OCI-LY1 (cell line): ENCODE results near the gene ZNF613.

Experiments used
- EZH2 ChIP-seq: fragments of 200-600 bp; sonication (generic), shearing (Covaris generic); IDR thresholded peaks from 2 replicates; pipeline ENCODE4 v1.8.0; 2017; ENCODE audit warnings: borderline replicate concordance, mixed run types, mild to moderate bottlenecking, antibody characterized with exemption, low read length, moderate library complexity, mixed read lengths
- TF ChIP-seq, protein P1 (sequence below): fragments of 200-600 bp; sonication (generic), shearing (Covaris generic); IDR thresholded peaks from 2 replicates; pipeline ENCODE4 v1.5.1; 2017; ENCODE audit warnings: mild to moderate bottlenecking, antibody characterized with exemption, low read length, moderate library complexity, mixed read lengths

GRCh38 chr19:51976852-51977251 is 49.6 kb downstream of the ZNF613 start:
- TF ChIP-seq EZH2 = no peak
- TF ChIP-seq, protein P1, sequence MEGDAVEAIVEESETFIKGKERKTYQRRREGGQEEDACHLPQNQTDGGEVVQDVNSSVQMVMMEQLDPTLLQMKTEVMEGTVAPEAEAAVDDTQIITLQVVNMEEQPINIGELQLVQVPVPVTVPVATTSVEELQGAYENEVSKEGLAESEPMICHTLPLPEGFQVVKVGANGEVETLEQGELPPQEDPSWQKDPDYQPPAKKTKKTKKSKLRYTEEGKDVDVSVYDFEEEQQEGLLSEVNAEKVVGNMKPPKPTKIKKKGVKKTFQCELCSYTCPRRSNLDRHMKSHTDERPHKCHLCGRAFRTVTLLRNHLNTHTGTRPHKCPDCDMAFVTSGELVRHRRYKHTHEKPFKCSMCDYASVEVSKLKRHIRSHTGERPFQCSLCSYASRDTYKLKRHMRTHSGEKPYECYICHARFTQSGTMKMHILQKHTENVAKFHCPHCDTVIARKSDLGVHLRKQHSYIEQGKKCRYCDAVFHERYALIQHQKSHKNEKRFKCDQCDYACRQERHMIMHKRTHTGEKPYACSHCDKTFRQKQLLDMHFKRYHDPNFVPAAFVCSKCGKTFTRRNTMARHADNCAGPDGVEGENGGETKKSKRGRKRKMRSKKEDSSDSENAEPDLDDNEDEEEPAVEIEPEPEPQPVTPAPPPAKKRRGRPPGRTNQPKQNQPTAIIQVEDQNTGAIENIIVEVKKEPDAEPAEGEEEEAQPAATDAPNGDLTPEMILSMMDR = no peak
